Kidney tubule cell (primary cell): ENCODE measurements around the gene GNAI2.
"Not testable (repeated sequence)": the region's sequence is repeated elsewhere in the genome, so short reads cannot be mapped to it uniquely, and the experiment has no call there.

Experiments used
- DNase-seq: peaks from one replicate; pipeline ENCODE4 v3.0.0-alpha.2; 2018; ENCODE audit warnings: low spot score

GNAI2 gene

GRCh38 chr3:50278123-50278879 is 42.3 kb downstream of the GNAI2 start:
- no peak for DNase-seq

GRCh38 chr3:50278880-50279224 is 42.8 kb downstream of the GNAI2 start, which contains the start of gene LSMEM2:
LSMEM2 (plus strand) TSS chr3:50279087; CDS start chr3:50279114, 27 bp downstream.
- no peak for DNase-seq

GRCh38 chr3:50279255-50280016 is 43.4 kb downstream of the GNAI2 start:
- no peak for DNase-seq

GRCh38 chr3:50284121-50284520 is 48.1 kb downstream of the GNAI2 start:
- DNase-seq = not testable (repeated sequence)

- DNase-seq = no peak
Measured at GRCh38 chr3:50286322-50287227, 50.6 kb downstream of the GNAI2 start.

- DNase-seq = no peak
Measured at GRCh38 chr3:50287262-50287661, 51.3 kb downstream of the GNAI2 start.

GRCh38 chr3:50288387-50289007 is 52.5 kb downstream of the GNAI2 start:
- no peak for DNase-seq

- DNase-seq = no peak
Measured at GRCh38 chr3:50289130-50289529, 53.1 kb downstream of the GNAI2 start.

GRCh38 chr3:50290161-50290641 is 54.2 kb downstream of the GNAI2 start:
- DNase-seq = no peak

GRCh38 chr3:50292159-50293078 is 56.4 kb downstream of the GNAI2 start, which contains the start of gene IFRD2:
IFRD2 (minus strand) TSS chr3:50292429; CDS start chr3:50292274, 155 bp downstream.
- peak; percentile 98 for DNase-seq

GRCh38 chr3:50293079-50293801 is 57.2 kb downstream of the GNAI2 start:
- no peak for DNase-seq

GRCh38 chr3:50294089-50294488 is 58.1 kb downstream of the GNAI2 start:
- no peak for DNase-seq

GRCh38 chr3:50294492-50295403 is 58.7 kb downstream of the GNAI2 start:
- DNase-seq = no peak

GRCh38 chr3:50295553-50296431 is 59.8 kb downstream of the GNAI2 start:
- DNase-seq = no peak

GRCh38 chr3:50296721-50297383 is 60.8 kb downstream of the GNAI2 start:
- no peak for DNase-seq

GRCh38 chr3:50297384-50297775 is 61.4 kb downstream of the GNAI2 start:
- no peak for DNase-seq
